Adipocyte (in vitro differentiated cells): ENCODE measurements around the gene GARNL3.

Experiments used
- DNase-seq: peaks from one replicate; pipeline ENCODE4 v3.0.0-alpha.2; 2015; ENCODE audit warnings: low read depth
- H3K27me3 ChIP-seq: replicated peaks from 2 replicates; pipeline ENCODE4 v1.7.0; 2013; ENCODE audit warnings: mild to moderate bottlenecking, low read length, moderate library complexity; ENCODE audit not compliant: control insufficient read depth, insufficient read depth
- H3K36me3 ChIP-seq: 2 replicates; pipeline ENCODE4 v1.7.0; 2013; ENCODE audit warnings: low read length, mild to moderate bottlenecking, moderate library complexity; ENCODE audit not compliant: control insufficient read depth, insufficient read depth, severe bottlenecking
- H3K4me1 ChIP-seq: 2 replicates; pipeline ENCODE4 v1.7.0; 2013; ENCODE audit warnings: mild to moderate bottlenecking, low read length, moderate library complexity; ENCODE audit not compliant: control insufficient read depth, insufficient read depth
- H3K4me3 ChIP-seq: 2 replicates; pipeline ENCODE4 v1.7.0; 2013; ENCODE audit warnings: mild to moderate bottlenecking, low read length, moderate library complexity
- H3K9ac ChIP-seq: 2 replicates; pipeline ENCODE4 v1.7.0; 2013; ENCODE audit warnings: mild to moderate bottlenecking, low read length, moderate library complexity
- H3K9me3 ChIP-seq: 2 replicates; pipeline ENCODE4 v1.7.0; 2013; ENCODE audit warnings: mild to moderate bottlenecking, low read length, moderate library complexity; ENCODE audit not compliant: control insufficient read depth

The GARNL3 gene

GRCh38 chr9:127262602-127263001, 2.0 kb upstream of the GARNL3 start:
- no peak overlapping the region for H3K9ac ChIP-seq
- peaks cover 46% of the 10 kb centered on the region for H3K27me3 ChIP-seq
- H3K9me3 ChIP-seq: no peaks in the 10 kb centered on the region
- no peak for DNase-seq
- H3K4me1 ChIP-seq: no peaks in the 10 kb centered on the region
- no peak overlapping the region for H3K4me3 ChIP-seq
- H3K36me3 ChIP-seq: no peaks in the 10 kb centered on the region

DNA sequence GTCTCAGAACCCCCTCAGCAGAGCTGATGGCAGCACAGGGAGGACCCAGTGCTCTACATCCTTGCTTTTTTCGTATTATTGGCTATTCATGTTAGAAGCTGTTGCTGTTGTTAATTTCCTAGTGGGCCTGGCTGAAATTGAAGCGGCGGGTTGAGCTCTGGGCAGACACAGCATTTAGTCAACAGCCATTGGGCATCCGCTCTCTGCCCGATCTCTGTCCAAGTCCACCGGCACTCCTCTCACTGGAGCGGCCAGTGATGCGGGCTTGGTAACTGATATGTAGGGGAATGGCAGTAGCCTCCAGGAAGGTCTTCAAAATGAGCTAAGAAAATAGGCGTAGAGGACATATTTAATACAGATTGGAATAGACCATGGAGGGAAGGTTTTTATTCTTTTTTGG, 1.3 kb upstream of the GARNL3 start:
- Histone ChIP-seq H3K9ac (no peak overlapping the region), H3K36me3 (no peaks in the 10 kb centered on the region), H3K4me1 (no peaks in the 10 kb centered on the region), H3K27me3 (peaks cover 45% of the 10 kb centered on the region), H3K9me3 (no peaks in the 10 kb centered on the region), H3K4me3 (no peak overlapping the region)
- DNase-seq: no peak

DNA sequence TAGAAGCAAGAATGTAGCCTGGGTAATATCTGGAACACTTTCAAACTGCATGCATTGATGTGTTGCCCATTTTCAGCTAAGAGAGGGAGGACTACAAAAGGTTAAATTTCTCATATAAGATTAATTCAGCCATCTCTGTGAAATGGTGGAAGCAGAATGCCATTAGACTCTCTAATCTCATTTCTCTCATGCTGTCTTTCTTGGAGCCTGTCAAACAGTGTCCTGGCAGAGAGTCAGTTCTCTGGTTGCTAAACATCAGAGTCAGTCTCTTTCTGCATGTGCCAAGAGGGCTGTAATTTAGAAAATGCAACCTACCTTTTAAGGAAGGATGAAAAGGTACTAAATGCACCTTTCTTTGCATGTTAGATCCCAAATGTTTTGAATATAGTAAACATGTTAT, 910 bp upstream of the GARNL3 start:
- Histone ChIP-seq H3K4me1 (no peaks in the 10 kb centered on the region), H3K4me3 (no peak overlapping the region), H3K9me3 (no peaks in the 10 kb centered on the region), H3K36me3 (no peaks in the 10 kb centered on the region), H3K27me3 (peaks cover 41% of the 10 kb centered on the region), H3K9ac (no peak overlapping the region)
- peak; percentile 33 for DNase-seq

DNA sequence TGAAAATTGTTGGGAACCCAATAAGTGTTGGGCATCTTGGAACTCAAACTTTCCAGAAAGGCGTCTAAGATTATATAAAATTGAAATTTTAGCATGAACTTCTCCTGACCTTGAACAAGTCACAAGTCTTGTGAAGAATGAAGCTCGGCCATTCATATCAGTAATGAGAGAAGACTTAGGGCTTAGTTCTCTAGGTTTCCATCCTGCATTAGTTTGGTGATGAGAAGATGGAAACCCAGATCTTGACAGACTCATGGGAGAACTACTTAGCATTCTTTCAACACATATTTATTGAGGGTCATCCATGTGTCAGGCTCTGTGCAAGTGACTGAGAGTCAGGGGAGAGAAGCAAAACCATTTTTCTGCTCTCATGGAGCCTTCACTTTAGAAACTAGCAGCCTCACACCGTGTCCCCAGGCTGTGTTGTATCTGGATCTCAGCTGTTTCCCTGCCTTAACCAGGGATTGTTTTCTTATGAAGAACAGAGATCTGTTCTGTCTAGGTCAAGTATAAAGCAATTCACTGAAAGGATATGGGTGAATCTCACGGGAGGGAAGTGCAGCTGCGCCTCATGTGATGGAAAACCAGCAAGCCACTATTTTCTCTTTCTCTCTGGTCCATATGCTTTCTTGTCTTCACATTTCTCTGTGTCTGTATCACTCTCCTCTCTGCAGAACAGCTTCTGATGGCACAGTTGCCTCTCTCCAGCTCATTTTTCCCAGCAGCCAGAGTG, 3.4 kb downstream of the GARNL3 start:
- Histone ChIP-seq H3K27me3 (peaks cover 41% of the 10 kb centered on the region), H3K9ac (no peak overlapping the region), H3K4me3 (no peak overlapping the region), H3K36me3 (no peaks in the 10 kb centered on the region), H3K9me3 (no peaks in the 10 kb centered on the region), H3K4me1 (no peaks in the 10 kb centered on the region)
- DNase-seq: no peak

DNA sequence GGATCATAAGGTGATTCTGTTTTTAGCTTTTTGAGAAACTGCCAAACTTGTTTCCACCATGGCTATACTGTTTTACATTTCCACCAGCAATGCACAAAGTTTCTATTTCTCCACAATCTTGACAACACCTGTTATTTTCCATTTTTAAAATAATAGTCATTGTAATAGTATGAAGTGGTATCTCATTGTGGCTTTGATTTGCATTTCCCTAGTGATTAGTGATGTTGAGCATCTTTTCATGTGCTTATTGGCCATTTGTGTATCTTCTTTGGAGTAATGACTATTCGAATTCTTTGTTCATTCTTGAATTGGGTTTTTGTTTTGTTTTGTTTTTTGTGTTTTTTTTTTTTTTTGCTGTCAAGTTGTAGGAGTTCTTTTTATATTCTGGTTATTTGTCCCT, 4.9 kb downstream of the GARNL3 start:
- no peak for DNase-seq
- Histone ChIP-seq H3K9ac (no peak overlapping the region), H3K4me3 (no peak overlapping the region)

DNA sequence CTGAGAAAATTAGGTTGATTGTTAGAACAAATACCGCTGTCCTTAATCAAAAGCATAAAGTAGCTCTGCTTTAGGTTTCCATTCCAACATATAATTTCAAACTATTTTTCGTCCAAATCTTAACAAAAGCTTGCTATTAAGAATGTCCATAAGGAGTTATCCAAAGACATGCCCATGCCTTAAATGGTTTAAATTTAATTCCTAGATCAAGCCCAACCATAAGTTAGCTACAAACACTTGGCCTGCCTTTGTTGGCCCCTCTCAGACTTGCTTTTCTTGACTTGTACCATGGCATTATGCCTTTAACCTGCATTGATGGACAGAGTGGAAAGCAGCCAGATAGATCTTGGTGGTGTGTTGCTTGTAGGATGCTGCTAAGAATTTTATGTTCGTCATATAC, 8.8 kb downstream of the GARNL3 start:
- Histone ChIP-seq H3K4me1 (no peaks in the 10 kb centered on the region), H3K9me3 (peaks cover 12% of the 10 kb centered on the region), H3K9ac (no peak overlapping the region), H3K27me3 (peaks cover 47% of the 10 kb centered on the region), H3K4me3 (no peak overlapping the region), H3K36me3 (no peaks in the 10 kb centered on the region)
- no peak for DNase-seq

More for the DNA sequence above, 4.9 kb downstream of the GARNL3 start:
- Histone ChIP-seq H3K36me3 (no peaks in the 10 kb centered on the region), H3K4me1 (no peaks in the 10 kb centered on the region), H3K9me3 (no peaks in the 10 kb centered on the region), H3K27me3 (peaks cover 42% of the 10 kb centered on the region)

DNA sequence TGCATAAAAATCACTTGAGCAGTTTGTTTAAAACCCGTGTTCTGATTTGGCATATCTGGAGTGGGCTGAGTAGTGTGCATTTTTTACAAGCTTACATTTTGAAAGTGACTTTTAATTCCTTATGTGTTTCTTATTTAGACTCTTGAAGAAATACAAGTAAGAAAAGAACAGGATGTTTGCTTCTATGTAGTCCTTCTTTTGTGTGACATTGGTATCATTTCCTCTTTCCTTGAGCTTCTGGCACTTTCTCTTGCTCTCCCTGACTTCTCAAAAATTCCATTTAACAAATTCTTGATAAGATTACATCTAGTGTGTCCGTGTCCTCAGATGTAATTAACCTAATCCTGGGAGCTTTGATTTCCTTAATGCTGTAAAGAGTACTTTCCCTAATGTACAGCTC, 12.5 kb downstream of the GARNL3 start:
- peaks cover 15% of the 10 kb centered on the region for H3K9me3 ChIP-seq
- no peak overlapping the region for H3K9ac ChIP-seq
- no peak overlapping the region for H3K4me3 ChIP-seq
- peaks cover 67% of the 10 kb centered on the region for H3K27me3 ChIP-seq
- H3K4me1 ChIP-seq: no peaks in the 10 kb centered on the region
- no peak for DNase-seq
- no peaks in the 10 kb centered on the region for H3K36me3 ChIP-seq

GRCh38 chr9:127277770-127278169, 13.2 kb downstream of the GARNL3 start:
- Histone ChIP-seq H3K4me1 (no peaks in the 10 kb centered on the region), H3K9me3 (peaks cover 15% of the 10 kb centered on the region), H3K27me3 (peaks cover 64% of the 10 kb centered on the region), H3K4me3 (no peak overlapping the region), H3K9ac (no peak overlapping the region), H3K36me3 (no peaks in the 10 kb centered on the region)
- no peak for DNase-seq

DNA sequence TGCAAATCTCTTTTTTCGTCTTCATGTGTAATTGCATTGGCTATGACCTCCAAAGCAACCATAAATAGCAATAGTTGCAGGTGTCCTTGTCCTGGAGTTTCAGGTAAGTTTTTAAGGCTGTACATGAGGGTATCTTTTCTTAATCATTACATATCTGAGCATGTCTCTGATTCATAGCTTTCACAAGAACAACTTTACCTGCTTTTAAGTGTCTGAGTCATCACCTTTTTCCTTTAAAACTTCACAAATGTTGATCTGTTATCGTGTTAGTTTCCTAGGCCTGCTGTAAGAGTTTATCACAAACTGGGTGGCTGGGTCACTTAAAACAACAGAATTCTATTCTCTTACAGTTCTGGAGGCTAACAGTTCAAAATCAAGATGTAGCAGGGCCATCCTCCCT, 13.8 kb downstream of the GARNL3 start:
- H3K4me3 ChIP-seq: no peak overlapping the region
- no peaks in the 10 kb centered on the region for H3K4me1 ChIP-seq
- H3K27me3 ChIP-seq: peaks cover 64% of the 10 kb centered on the region
- peaks cover 15% of the 10 kb centered on the region for H3K9me3 ChIP-seq
- DNase-seq: no peak
- H3K9ac ChIP-seq: no peak overlapping the region
- H3K36me3 ChIP-seq: no peaks in the 10 kb centered on the region

- H3K27me3 ChIP-seq: peaks cover 59% of the 10 kb centered on the region
- DNase-seq: no peak
- no peaks in the 10 kb centered on the region for H3K36me3 ChIP-seq
- no peaks in the 10 kb centered on the region for H3K4me1 ChIP-seq
- H3K4me3 ChIP-seq: no peak overlapping the region
- peaks cover 13% of the 10 kb centered on the region for H3K9me3 ChIP-seq
- no peak overlapping the region for H3K9ac ChIP-seq
Observed at GRCh38 chr9:127279717-127280285, 15.2 kb downstream of the GARNL3 start.

DNA sequence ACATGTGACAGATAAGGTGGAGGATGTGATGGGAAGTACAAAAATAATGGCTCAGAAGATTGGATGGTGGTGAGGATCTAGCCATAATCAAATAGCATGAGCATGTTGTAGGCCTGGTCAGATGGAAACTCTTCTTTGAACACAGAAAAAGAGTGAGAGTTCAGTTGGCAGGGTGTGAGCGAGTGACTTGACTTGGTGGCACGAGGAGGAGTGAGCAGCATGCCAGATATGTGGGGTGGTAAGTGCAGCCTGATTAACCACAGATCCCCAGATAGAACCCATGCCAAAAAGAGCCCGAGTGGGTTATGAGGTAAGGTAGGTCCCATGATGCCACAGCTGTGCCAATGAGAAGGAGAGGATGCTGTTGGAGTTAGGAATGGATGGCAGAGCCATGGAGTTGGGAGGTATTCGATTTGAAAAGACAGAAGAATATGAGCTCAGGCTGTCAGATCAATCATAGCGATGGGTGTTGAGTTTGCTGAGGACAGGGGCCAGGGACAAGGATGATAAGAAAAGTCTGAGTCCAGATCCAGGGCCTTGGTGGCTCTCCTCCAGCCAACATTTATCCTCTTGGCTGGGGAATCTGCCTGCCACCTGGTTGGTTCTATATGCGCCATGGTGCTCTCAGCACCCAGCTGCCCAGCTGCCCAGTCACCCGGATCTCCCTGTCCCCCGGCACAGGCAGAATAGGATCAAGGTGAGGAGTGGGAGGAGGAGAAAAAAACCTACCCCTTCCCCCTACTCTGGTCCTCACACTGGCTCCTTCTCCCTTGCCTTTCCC, 16.5 kb downstream of the GARNL3 start:
- Histone ChIP-seq H3K4me3 (no peak overlapping the region), H3K4me1 (no peaks in the 10 kb centered on the region), H3K36me3 (no peaks in the 10 kb centered on the region), H3K9ac (no peak overlapping the region), H3K9me3 (peaks cover 7% of the 10 kb centered on the region), H3K27me3 (peaks cover 55% of the 10 kb centered on the region)
- no peak for DNase-seq
